Fibroblast of lung (primary cell): ENCODE data around the gene ENG.

Experiments used
- CTCF ChIP-seq, 2 donors: IDR thresholded peaks in 1 of 2; conservative IDR thresholded peaks in 1 of 2; 1 replicate in 1 of 2; 2 replicates in 1 of 2; pipeline ENCODE4 v1.5.1; 2011 to 2012; ENCODE audit warnings: low read length in 2 of 2, control low read depth in 1 of 2, inconsistent platforms in 1 of 2, low read depth in 1 of 2, mild to moderate bottlenecking in 1 of 2
- EZH2 ChIP-seq: IDR thresholded peaks from 2 replicates; pipeline ENCODE4 v1.5.1; 2012; ENCODE audit warnings: low read length, control low read depth, mild to moderate bottlenecking; ENCODE audit errors: missing control alignments

- TF ChIP-seq CTCF (conservative IDR thresholded peaks at IDR 0.05 in 1 of 2, IDR thresholded peaks at IDR 0.05 in 1 of 2; ENCODE audit: low read depth in 1 of 2, low read length in 2 of 2): no peak
- no peak for TF ChIP-seq EZH2
Observed at GRCh38 chr9:127769101-127769500, 85.4 kb downstream of the ENG start.
